Measurements from ENCODE around the gene TSC22D1.

- TF ChIP-seq EZH2phosphoT487 (IDR thresholded peaks at IDR 0.05; ENCODE audit: borderline replicate concordance) = no peak
- no peak for TF ChIP-seq CTCF (conservative IDR thresholded peaks at IDR 0.05; ENCODE audit: low read length)
Measured at GRCh38 chr13:44407891-44408290, 168.2 kb downstream of the TSC22D1 start.
